Panc1 (cell line): ENCODE results near the gene RASSF4. TPM values are rescaled to one million over a fixed set of nuclear protein-coding genes. Genes with fewer than 3 reads are reported as not detected.

Experiments
- ATAC-seq: fragments of 200-7000 bp; cut with Tn5 transposase; 2 replicates; pipeline ENCODE4 v1.9.1; 2020; ENCODE audit warnings: mild to moderate bottlenecking, moderate library complexity
- BruUV-seq: library from RNA; stranded (reverse); fragments of 400-500 nt; replicated peaks from 2 replicates; lab custom pipeline; 2021; lab: Mats Ljungman, UMichigan
- CTCF ChIA-PET: fragments of 300-600 bp; sonication (Branson Sonifier 250); formaldehyde crosslinking; loops from one replicate; lab custom pipeline; 2022; ENCODE audit warnings: antibody characterized with exemption; lab: Charles Lee
- POLR2A ChIA-PET: fragments of 300-600 bp; sonication (Branson Sonifier 250); formaldehyde crosslinking; loops from one replicate; lab custom pipeline; 2022; ENCODE audit warnings: antibody characterized with exemption; lab: Charles Lee
- DNase-seq: peaks from one replicate; pipeline ENCODE4 v3.0.0-alpha.2; 2010; ENCODE audit warnings: low read depth, low spot score
- H3K27ac ChIP-seq: 2 replicates; pipeline ENCODE4 v1.5.1; 2011; ENCODE audit warnings: mild to moderate bottlenecking, low read length, inconsistent platforms
- H3K27me3 ChIP-seq: fragments of 200-500 bp; sonication (Bioruptor generic); 2 replicates; pipeline ENCODE4 v1.6.0; 2014; ENCODE audit warnings: low read length, inconsistent platforms; ENCODE audit not compliant: control insufficient read depth, insufficient read depth
- H3K36me3 ChIP-seq: fragments of 200-500 bp; sonication (Bioruptor generic); 2 replicates; pipeline ENCODE4 v1.5.1; 2014; ENCODE audit warnings: inconsistent platforms, mild to moderate bottlenecking, low read length, moderate library complexity; ENCODE audit not compliant: control insufficient read depth, insufficient read depth
- H3K4me1 ChIP-seq: 2 replicates; pipeline ENCODE4 v1.5.1; 2011; ENCODE audit warnings: inconsistent platforms, mild to moderate bottlenecking, low read length, moderate library complexity; ENCODE audit not compliant: control insufficient read depth, insufficient read depth
- H3K4me3 ChIP-seq, 2 experiments: 2 replicates each; pipeline ENCODE4 v1.5.1; 2011 to 2012; ENCODE audit warnings: low read depth in 2 of 2, low read length in 2 of 2, mild to moderate bottlenecking in 2 of 2, inconsistent platforms in 1 of 2, moderate library complexity in 1 of 2
- H3K9me3 ChIP-seq: fragments of 200-500 bp; sonication (Bioruptor generic); 2 replicates; pipeline ENCODE4 v1.5.1; 2014; ENCODE audit warnings: low read depth, mild to moderate bottlenecking, inconsistent platforms, low read length, moderate library complexity; ENCODE audit not compliant: control insufficient read depth, insufficient read depth
- CTCF ChIP-seq: fragments of 450-650 bp; IDR thresholded peaks from 2 replicates; pipeline ENCODE4 v1.5.1; 2017; ENCODE audit warnings: mild to moderate bottlenecking
- POLR2AphosphoS5 ChIP-seq: IDR thresholded peaks from 2 replicates; pipeline ENCODE4 v1.6.1; 2012; ENCODE audit warnings: mild to moderate bottlenecking, low read depth, low read length, moderate library complexity
- REST ChIP-seq, 2 experiments: IDR thresholded peaks; 2 replicates each; pipeline ENCODE4 v1.6.1; 2011 to 2012; ENCODE audit warnings: low read depth in 2 of 2, control low read depth in 1 of 2, low read length in 1 of 2, mild to moderate bottlenecking in 1 of 2, moderate library complexity in 1 of 2; ENCODE audit not compliant: insufficient read depth in 1 of 2
- SIN3A ChIP-seq: IDR thresholded peaks from 2 replicates; pipeline ENCODE4 v1.6.1; 2012; ENCODE audit warnings: low read depth, mild to moderate bottlenecking, low read length, moderate library complexity, borderline replicate concordance; ENCODE audit not compliant: insufficient read depth
- TCF7L2 ChIP-seq: IDR thresholded peaks from 2 replicates; pipeline ENCODE4 v1.6.1; 2011; ENCODE audit warnings: mild to moderate bottlenecking, low read depth, low read length, inconsistent platforms
- in situ Hi-C: cut with HindIII; loops from 2 replicates; pipeline ENCODE4 v1.10.0; 2016; ENCODE audit warnings: low sequenced_read_pairs, low pct_unique_long_range_greater_than_20kb
- intact Hi-C: fragments of 100-400 bp; cut with micrococcal nuclease; formaldehyde crosslinking; loops from one replicate; pipeline ENCODE4 v1.10.0; 2022; ENCODE audit not compliant: unreplicated experiment
- total RNA-seq: library from RNA; stranded (reverse); gene quantifications from one replicate; pipeline ENCODE4 v1.2.1, GENCODE V29; 2021; ENCODE audit not compliant: unreplicated experiment

The RASSF4 gene
- total RNA-seq, 1 experiment from 2014 or later: 13.9 TPM

GRCh38 chr10:44944354-44944753, 15.2 kb upstream of the RASSF4 start:
- DNase-seq (no peak), ATAC-seq (no peak)
- Histone ChIP-seq H3K27ac (no peak overlapping the region), H3K4me1 (no peaks in the 10 kb centered on the region), H3K4me3 (no peak overlapping the region), H3K27me3 (no peaks in the 10 kb centered on the region), H3K36me3 (no peaks in the 10 kb centered on the region), H3K9me3 (peaks cover 14% of the 10 kb centered on the region; the same call in 1 of the 2 replicates)
- BruUV-seq: no TSS peak
- ChIA-PET CTCF (interaction anchor here (1.8 kb wide), 1 partner anchor 11 kb away, joined by 4 read pairs; no protein-coding TSS in a partner anchor), POLR2A (no interaction called here)
- TF ChIP-seq REST (IDR thresholded peaks at IDR 0.05; ENCODE audit: insufficient read depth in 1 of 2, low read depth in 2 of 2, low read length in 1 of 2) (no peak), TCF7L2 (no peak), SIN3A (no peak), CTCF (no peak), POLR2AphosphoS5 (no peak)
- in situ Hi-C loops (no loop called here), intact Hi-C loops (no loop called here)

- Histone ChIP-seq H3K9me3 (peaks cover 14% of the 10 kb centered on the region; the same call in 1 of the 2 replicates), H3K4me3 (no peak overlapping the region), H3K27ac (no peak overlapping the region), H3K4me1 (no peaks in the 10 kb centered on the region), H3K27me3 (no peaks in the 10 kb centered on the region), H3K36me3 (no peaks in the 10 kb centered on the region)
- intact Hi-C loops (no loop called here), in situ Hi-C loops (no loop called here)
- BruUV-seq: no TSS peak
- ATAC-seq: no peak
- ChIA-PET CTCF (no interaction called here), POLR2A (no interaction called here)
- TF ChIP-seq POLR2AphosphoS5: no peak
- TF ChIP-seq SIN3A: no peak
- TF ChIP-seq REST (IDR thresholded peaks at IDR 0.05; ENCODE audit: insufficient read depth in 1 of 2, low read depth in 2 of 2, low read length in 1 of 2): no peak
- no peak for TF ChIP-seq TCF7L2
- TF ChIP-seq CTCF: no peak
- DNase-seq: no peak
These were observed 13.4 kb upstream of the RASSF4 start for GRCh38 chr10:44946205-44946604.
